ENCODE measurements around the gene FUNDC2. TPM values are rescaled to one million over a fixed set of nuclear protein-coding genes. Genes with fewer than 3 reads are reported as not detected.
A peak's percentile ranks its signal among the peaks of the same experiment; 100 is the strongest.

FUNDC2 gene
- polyA plus RNA-seq, 1 donor (not counting 4 experiments of a cell fraction or from before 2014, with no cell fraction given): 98.1 TPM

DNA sequence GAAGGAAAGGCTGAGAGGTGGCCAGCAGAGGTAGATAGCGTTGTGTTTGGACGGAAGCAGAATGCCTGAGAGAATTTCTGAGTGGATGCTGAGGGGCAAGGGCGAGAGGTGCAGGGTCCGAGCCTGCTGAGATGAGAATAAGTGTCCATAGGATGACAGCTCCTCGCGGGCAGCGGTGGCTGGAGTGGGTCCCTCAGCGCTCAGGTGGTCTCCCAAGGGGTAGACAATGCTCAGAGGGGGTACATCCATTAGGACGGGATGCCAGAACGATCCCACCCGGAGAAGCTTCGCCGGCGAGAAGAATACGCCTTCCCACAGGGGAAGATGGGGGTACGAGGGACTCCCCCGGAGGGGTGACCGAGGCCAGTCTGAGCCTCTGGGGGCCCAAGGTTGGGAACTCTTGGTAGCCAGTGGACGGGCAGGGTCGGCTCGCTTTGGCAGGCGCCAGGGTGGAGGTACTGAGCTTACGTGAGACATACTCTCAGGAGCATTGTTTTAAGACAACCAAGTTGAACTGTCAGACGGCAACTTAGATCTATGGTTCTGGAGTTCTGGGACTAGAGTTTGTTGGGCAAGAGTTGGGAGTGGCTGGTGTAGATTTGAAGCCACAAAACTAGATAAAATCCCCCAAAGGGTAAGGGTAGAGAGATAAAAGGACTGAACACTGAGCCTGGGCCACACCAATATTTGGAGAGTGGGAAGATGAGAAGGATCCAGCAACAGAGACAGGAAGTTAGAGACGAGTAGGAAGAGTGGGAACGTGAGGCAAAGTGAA lies 60.5 kb downstream of the FUNDC2 start:
- DNase-seq (ENCODE audit: low read depth, low spot score) (no peak), FAIRE-seq (no peak)
- no peaks in the 10 kb centered on the region for H3K27me3 ChIP-seq (ENCODE audit: control insufficient read depth, extremely low read depth, insufficient read depth, low read length)
- H3K27ac ChIP-seq (ENCODE audit: control insufficient read depth, insufficient read depth, low read length): no peak overlapping the region
- no peaks in the 10 kb centered on the region for H3K4me1 ChIP-seq (ENCODE audit: control insufficient read depth, extremely low read depth, insufficient read depth, low read length)
- no peaks in the 10 kb centered on the region for H3K79me2 ChIP-seq (ENCODE audit: control insufficient read depth, insufficient read depth, low read length)
- dilution Hi-C loops (cut with MboI; ENCODE audit: extremely low pct_ligation_motif_present, low sequenced_read_pairs): no loop called here
- H3K4me3 ChIP-seq (ENCODE audit: control insufficient read depth in 2 of 3, extremely low read depth in 1 of 3, insufficient read depth in 2 of 3, low read depth in 1 of 3, low read length in 3 of 3): no peak overlapping the region
- H4K20me1 ChIP-seq (ENCODE audit: control insufficient read depth, extremely low read depth, insufficient read depth, low read length): no peaks in the 10 kb centered on the region
- peaks cover 0 to 3% of the 10 kb centered on the region in 2 experiments for H3K36me3 ChIP-seq (ENCODE audit: control insufficient read depth in 2 of 2, extremely low read depth in 1 of 2, insufficient read depth in 2 of 2, low read length in 2 of 2)
- H3K9me3 ChIP-seq (ENCODE audit: control insufficient read depth, low read depth, low read length): no peaks in the 10 kb centered on the region
- no peak overlapping the region for H3K9ac ChIP-seq (ENCODE audit: control insufficient read depth, extremely low read depth, insufficient read depth, low read length)
- no peak overlapping the region for H3K4me2 ChIP-seq (ENCODE audit: control insufficient read depth, extremely low read depth, insufficient read depth, low read depth, low read length)
- TF ChIP-seq, protein P1, sequence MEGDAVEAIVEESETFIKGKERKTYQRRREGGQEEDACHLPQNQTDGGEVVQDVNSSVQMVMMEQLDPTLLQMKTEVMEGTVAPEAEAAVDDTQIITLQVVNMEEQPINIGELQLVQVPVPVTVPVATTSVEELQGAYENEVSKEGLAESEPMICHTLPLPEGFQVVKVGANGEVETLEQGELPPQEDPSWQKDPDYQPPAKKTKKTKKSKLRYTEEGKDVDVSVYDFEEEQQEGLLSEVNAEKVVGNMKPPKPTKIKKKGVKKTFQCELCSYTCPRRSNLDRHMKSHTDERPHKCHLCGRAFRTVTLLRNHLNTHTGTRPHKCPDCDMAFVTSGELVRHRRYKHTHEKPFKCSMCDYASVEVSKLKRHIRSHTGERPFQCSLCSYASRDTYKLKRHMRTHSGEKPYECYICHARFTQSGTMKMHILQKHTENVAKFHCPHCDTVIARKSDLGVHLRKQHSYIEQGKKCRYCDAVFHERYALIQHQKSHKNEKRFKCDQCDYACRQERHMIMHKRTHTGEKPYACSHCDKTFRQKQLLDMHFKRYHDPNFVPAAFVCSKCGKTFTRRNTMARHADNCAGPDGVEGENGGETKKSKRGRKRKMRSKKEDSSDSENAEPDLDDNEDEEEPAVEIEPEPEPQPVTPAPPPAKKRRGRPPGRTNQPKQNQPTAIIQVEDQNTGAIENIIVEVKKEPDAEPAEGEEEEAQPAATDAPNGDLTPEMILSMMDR (optimal IDR thresholded peaks at IDR 0.05 in 1 of 3, IDR thresholded peaks at IDR 0.05 in 1 of 3, conservative IDR thresholded peaks at IDR 0.05 in 1 of 3; ENCODE audit: extremely low read depth in 1 of 3, insufficient read depth in 2 of 3, low read length in 3 of 3): no peak
- no peak for TF ChIP-seq EZH2 (IDR thresholded peaks at IDR 0.05; ENCODE audit: low read length)
- no peaks in the 10 kb centered on the region for H3K9me1 ChIP-seq (ENCODE audit: control insufficient read depth, extremely low read depth, insufficient read depth, low read length)
- H2AFZ ChIP-seq (ENCODE audit: control insufficient read depth, low read length): no peak overlapping the region

DNA sequence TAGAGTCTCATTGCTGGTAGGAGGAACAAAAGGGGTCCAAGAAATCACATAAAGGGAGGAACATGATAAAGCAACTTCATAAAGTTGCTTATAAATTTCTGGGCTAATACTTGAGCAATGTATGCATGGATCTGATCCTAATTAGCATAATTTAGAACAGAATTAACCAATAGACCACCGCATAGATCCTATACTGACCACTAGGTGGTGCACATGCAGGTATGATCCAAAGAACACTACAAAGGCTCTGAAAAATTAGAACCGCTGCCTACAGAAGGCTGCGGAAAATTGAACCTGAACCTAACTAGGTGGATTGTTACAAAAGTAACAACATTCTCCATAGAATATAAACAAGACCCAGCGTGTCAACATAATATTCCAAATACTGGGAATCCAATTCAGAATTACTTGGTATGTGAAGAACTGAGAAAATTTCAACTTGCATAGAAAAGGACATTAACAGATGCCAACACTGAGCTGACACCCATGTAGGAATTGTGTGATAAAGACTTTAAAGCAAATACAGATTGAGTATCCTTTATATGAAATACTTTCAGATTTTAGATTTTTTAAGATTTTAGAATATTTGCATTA lies 67.9 kb downstream of the FUNDC2 start:
- no peak overlapping the region for H2AFZ ChIP-seq (ENCODE audit: control insufficient read depth, low read length)
- TF ChIP-seq, protein P1 (optimal IDR thresholded peaks at IDR 0.05 in 1 of 3, IDR thresholded peaks at IDR 0.05 in 1 of 3, conservative IDR thresholded peaks at IDR 0.05 in 1 of 3; ENCODE audit: extremely low read depth in 1 of 3, insufficient read depth in 2 of 3, low read length in 3 of 3): peak in 2 of 3 experiments; percentile 33 to 39
- no peak for TF ChIP-seq EZH2 (IDR thresholded peaks at IDR 0.05; ENCODE audit: low read length)
- H3K9me1 ChIP-seq (ENCODE audit: control insufficient read depth, extremely low read depth, insufficient read depth, low read length): no peaks in the 10 kb centered on the region
- H3K4me1 ChIP-seq (ENCODE audit: control insufficient read depth, extremely low read depth, insufficient read depth, low read length): no peaks in the 10 kb centered on the region
- DNase-seq (ENCODE audit: low read depth, low spot score) (no peak), FAIRE-seq (no peak)
- no peaks in the 10 kb centered on the region for H3K79me2 ChIP-seq (ENCODE audit: control insufficient read depth, insufficient read depth, low read length)
- H3K27ac ChIP-seq (ENCODE audit: control insufficient read depth, insufficient read depth, low read length): no peak overlapping the region
- H4K20me1 ChIP-seq (ENCODE audit: control insufficient read depth, extremely low read depth, insufficient read depth, low read length): no peaks in the 10 kb centered on the region
- no peak overlapping the region for H3K9ac ChIP-seq (ENCODE audit: control insufficient read depth, extremely low read depth, insufficient read depth, low read length)
- no peak overlapping the region for H3K4me2 ChIP-seq (ENCODE audit: control insufficient read depth, extremely low read depth, insufficient read depth, low read depth, low read length)
- no peaks in the 10 kb centered on the region for H3K36me3 ChIP-seq (ENCODE audit: control insufficient read depth in 2 of 2, extremely low read depth in 1 of 2, insufficient read depth in 2 of 2, low read length in 2 of 2)
- H3K27me3 ChIP-seq (ENCODE audit: control insufficient read depth, extremely low read depth, insufficient read depth, low read length): no peaks in the 10 kb centered on the region
- dilution Hi-C loops (cut with MboI; ENCODE audit: extremely low pct_ligation_motif_present, low sequenced_read_pairs): no loop called here
- no peak overlapping the region for H3K4me3 ChIP-seq (ENCODE audit: control insufficient read depth in 2 of 3, extremely low read depth in 1 of 3, insufficient read depth in 2 of 3, low read depth in 1 of 3, low read length in 3 of 3)
- no peaks in the 10 kb centered on the region for H3K9me3 ChIP-seq (ENCODE audit: control insufficient read depth, low read depth, low read length)

All from keratinocyte (primary cell).